GM23338 (cell line): ENCODE measurements around the gene CDKL4. TPM values are rescaled to one million over a fixed set of nuclear protein-coding genes. Genes with fewer than 3 reads are reported as not detected.

Experiments
- EZH2phosphoT487 ChIP-seq: fragments of 200-600 bp; sonication (generic); IDR thresholded peaks from one replicate; pipeline ENCODE4 v1.8.1; 2018; ENCODE audit warnings: antibody characterized with exemption; ENCODE audit not compliant: unreplicated experiment
- NANOG ChIP-seq: IDR thresholded peaks from 2 replicates; pipeline ENCODE4 v1.6.1; 2016; ENCODE audit warnings: antibody characterized with exemption, borderline replicate concordance
- POLR2AphosphoS5 ChIP-seq: IDR thresholded peaks from 2 replicates; pipeline ENCODE4 v1.6.1; 2016; ENCODE audit warnings: antibody characterized with exemption, low read depth
- STAT1 ChIP-seq: IDR thresholded peaks from one replicate; pipeline ENCODE4 v1.6.1; 2016; ENCODE audit warnings: antibody characterized with exemption; ENCODE audit not compliant: unreplicated experiment
- ZNF114 ChIP-seq: fragments of 250-450 bp; sonication (Bioruptor Pico); IDR thresholded peaks from 2 replicates; pipeline ENCODE4 v1.5.0; 2020; ENCODE audit warnings: mild to moderate bottlenecking, moderate library complexity
- ZNF331 ChIP-seq: fragments of 250-450 bp; sonication (Bioruptor Pico); IDR thresholded peaks from 2 replicates; pipeline ENCODE4 v1.5.0; 2020; ENCODE audit warnings: low read depth, mild to moderate bottlenecking, moderate library complexity
- ZNF462 ChIP-seq: fragments of 250-450 bp; sonication (Bioruptor Pico); IDR thresholded peaks from 2 replicates; pipeline ENCODE4 v1.5.0; 2020; ENCODE audit warnings: mild to moderate bottlenecking, moderate library complexity
- polyA plus RNA-seq: library from polyadenylated mRNA; unstranded; fragments of >200 nt; fragmentation: Nextera tagmentation; extraction: Ambion mirVana; gene quantifications from 2 replicates; pipeline ENCODE4 v1.2.1, GENCODE V29; 2016
- small RNA-seq: library from RNA; depleted of rRNA; stranded (forward); fragments of <200 nt; gene quantifications from one replicate; pipeline ENCODE3, GENCODE V24; 2014; ENCODE audit warnings: low replicate concordance
- total RNA-seq: library from RNA; depleted of rRNA; stranded (reverse); fragments of >200 nt; shearing (Covaris generic); gene quantifications from 2 replicates; pipeline ENCODE4 v1.2.3, GENCODE V29; 2014; rRNA removed

Gene CDKL4
- total and polyA plus RNA-seq, 2 experiments from 2014 or later: 0.24 TPM; not detected in 1

GRCh38 chr2:39127973-39128372, 115.8 kb downstream of the CDKL4 start (continued):
- TF ChIP-seq ZNF462 (CRISPR knock-in tag): no peak
- no peak for TF ChIP-seq ZNF331 (CRISPR knock-in tag)
- TF ChIP-seq EZH2phosphoT487: no peak
- no peak for TF ChIP-seq NANOG
- no peak for TF ChIP-seq POLR2AphosphoS5
- no peak for TF ChIP-seq ZNF114
- TF ChIP-seq STAT1: no peak

Small RNA genes lying within 50 kb of the gene (small RNA-seq; reads per million reads assigned to genes)
- gene RF00019 (not detected), gene RF00272 (not detected)

Other genes starting within 250 kb of the CDKL4 start
- gene SOS1, start 122.9 kb downstream of the CDKL4 start, total RNA-seq: 21.9 and 25.2 TPM in 2 replicates
- 13.4 and 14.2 TPM in 2 replicates for gene SOS1, start 122.9 kb downstream of the CDKL4 start, polyA plus RNA-seq
- gene MAP4K3, start 193.3 kb upstream of the CDKL4 start, total RNA-seq: 80.9 and 90.7 TPM in 2 replicates
- gene MAP4K3, start 193.3 kb upstream of the CDKL4 start, polyA plus RNA-seq: 27.4 and 33.0 TPM in 2 replicates